ENCODE measurements around the gene DAPK1.

The DAPK1 gene

DNA sequence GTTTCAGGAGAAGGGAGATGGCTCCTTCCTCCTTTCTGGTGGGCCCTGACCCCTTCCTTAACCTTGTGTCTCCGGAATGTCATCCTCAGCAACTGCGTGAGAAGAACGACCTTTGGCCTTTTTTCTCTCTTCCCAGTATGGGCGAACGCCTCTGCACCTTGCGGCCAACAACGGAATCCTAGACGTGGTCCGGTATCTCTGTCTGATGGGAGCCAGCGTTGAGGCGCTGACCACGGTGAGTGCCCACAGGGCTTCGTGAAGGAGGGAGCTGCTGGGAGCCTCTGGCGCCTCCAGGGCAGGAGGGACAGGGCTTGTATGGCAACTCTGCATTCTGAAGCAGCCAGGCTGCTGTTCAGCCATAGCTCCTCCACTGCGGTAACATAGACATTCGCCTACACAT lies 160.2 kb downstream of the DAPK1 start:
- TF ChIP-seq, protein P1, sequence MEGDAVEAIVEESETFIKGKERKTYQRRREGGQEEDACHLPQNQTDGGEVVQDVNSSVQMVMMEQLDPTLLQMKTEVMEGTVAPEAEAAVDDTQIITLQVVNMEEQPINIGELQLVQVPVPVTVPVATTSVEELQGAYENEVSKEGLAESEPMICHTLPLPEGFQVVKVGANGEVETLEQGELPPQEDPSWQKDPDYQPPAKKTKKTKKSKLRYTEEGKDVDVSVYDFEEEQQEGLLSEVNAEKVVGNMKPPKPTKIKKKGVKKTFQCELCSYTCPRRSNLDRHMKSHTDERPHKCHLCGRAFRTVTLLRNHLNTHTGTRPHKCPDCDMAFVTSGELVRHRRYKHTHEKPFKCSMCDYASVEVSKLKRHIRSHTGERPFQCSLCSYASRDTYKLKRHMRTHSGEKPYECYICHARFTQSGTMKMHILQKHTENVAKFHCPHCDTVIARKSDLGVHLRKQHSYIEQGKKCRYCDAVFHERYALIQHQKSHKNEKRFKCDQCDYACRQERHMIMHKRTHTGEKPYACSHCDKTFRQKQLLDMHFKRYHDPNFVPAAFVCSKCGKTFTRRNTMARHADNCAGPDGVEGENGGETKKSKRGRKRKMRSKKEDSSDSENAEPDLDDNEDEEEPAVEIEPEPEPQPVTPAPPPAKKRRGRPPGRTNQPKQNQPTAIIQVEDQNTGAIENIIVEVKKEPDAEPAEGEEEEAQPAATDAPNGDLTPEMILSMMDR (IDR thresholded peaks at IDR 0.05; ENCODE audit: low read depth, low read length, missing control alignments) = no peak
- DNase-seq (ENCODE audit: extremely low read depth, low read depth) = no peak

DNA sequence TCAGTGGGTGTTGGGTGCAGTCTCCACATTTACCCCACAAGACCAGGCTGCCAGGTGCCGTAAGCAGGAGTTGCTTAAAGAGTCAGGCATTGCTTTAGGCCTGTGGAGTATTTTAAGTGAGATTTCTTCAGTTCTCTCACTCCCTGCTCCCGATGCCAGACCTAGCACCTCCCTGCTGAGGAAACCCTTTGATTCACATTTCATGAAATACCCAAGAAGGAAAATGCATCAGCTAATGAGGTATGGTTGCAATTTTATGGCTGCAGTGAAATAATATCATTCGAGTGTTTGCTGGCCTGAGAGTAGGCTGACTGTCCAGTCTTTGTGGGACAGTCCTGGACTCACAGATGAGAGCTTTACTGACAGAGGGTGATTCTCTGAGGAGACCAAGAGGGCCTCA lies 160.8 kb downstream of the DAPK1 start:
- TF ChIP-seq, protein P1 (IDR thresholded peaks at IDR 0.05; ENCODE audit: low read depth, low read length, missing control alignments) = no peak
- H3K4me3 ChIP-seq (replicated peaks; ENCODE audit: low read depth, low read length) = no peak overlapping the region
- no peak for DNase-seq (ENCODE audit: extremely low read depth, low read depth)

More for the DNA sequence above, 160.2 kb downstream of the DAPK1 start:
- H3K4me3 ChIP-seq (replicated peaks; ENCODE audit: low read depth, low read length) = no peak overlapping the region

DNA sequence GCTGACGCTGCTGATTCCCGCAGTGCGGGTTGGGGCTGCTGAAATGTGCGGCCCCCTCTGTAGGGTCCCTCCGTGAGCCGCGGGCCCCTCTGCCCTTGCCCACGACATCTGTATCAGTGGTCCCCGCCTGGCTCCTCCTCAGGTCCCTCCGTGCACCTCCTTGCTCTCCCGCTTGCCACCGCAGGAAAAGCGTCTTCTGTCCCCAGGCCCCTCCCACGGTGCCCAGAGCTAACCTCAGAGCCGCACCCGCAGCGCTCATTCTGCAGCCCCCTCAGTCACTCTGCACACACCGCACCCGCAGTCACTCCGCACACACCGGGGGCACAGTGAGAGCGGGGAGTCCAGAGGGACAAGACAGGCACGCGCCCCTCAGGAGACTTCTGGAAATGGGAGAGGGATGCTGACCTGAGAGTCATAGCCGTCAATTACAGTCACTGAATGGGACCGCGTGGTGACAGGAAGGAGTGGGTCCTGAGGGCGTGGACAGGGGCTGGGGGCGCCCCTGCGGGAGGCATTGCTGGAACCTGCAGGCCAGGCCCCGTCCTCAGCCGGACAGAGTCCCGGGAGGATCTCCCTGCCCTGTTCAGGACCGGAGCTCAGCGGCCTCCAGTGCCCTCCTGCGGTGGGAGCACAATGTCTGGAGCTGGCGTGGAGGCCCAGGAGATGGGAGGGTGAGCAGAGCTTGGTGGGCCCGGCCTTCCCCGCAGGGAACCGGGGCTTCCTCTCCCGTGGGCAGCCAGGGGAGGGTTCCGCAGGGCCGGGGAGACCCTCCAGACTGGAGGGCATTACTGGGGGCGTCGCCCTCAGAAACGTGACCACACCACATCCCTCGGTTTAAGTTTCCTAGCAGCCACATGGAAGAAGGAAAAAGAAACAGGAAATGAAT lies 162.1 kb downstream of the DAPK1 start:
- DNase-seq (ENCODE audit: extremely low read depth, low read depth) = no peak
- TF ChIP-seq, protein P1 (IDR thresholded peaks at IDR 0.05; ENCODE audit: low read depth, low read length, missing control alignments) = no peak

DNA sequence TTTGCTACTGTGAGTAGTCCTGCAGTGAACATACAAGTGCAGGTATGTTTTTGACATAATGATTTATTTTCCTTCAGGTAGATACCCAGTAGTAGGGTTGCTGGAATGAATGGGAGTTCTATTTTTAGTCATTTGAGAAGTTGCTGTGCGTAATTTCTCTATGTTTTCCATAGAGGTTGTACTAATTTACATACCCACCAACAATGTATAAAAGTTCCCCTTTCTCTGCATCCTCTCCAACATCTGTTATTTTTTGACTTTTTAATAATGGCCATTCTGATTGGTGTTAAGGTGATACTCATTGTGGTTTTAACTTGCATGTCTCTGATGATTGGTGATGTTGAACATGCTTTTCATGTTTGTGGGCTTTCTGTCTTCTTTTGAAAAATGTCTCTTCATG lies 163.6 kb downstream of the DAPK1 start:
- TF ChIP-seq, protein P1 (IDR thresholded peaks at IDR 0.05; ENCODE audit: low read depth, low read length, missing control alignments) = no peak
- no peak overlapping the region for H3K4me3 ChIP-seq (replicated peaks; ENCODE audit: low read depth, low read length)
- no peak for DNase-seq (ENCODE audit: extremely low read depth, low read depth)

More for the DNA sequence above, 162.1 kb downstream of the DAPK1 start:
- H3K4me3 ChIP-seq (replicated peaks; ENCODE audit: low read depth, low read length) = no peak overlapping the region

DNA sequence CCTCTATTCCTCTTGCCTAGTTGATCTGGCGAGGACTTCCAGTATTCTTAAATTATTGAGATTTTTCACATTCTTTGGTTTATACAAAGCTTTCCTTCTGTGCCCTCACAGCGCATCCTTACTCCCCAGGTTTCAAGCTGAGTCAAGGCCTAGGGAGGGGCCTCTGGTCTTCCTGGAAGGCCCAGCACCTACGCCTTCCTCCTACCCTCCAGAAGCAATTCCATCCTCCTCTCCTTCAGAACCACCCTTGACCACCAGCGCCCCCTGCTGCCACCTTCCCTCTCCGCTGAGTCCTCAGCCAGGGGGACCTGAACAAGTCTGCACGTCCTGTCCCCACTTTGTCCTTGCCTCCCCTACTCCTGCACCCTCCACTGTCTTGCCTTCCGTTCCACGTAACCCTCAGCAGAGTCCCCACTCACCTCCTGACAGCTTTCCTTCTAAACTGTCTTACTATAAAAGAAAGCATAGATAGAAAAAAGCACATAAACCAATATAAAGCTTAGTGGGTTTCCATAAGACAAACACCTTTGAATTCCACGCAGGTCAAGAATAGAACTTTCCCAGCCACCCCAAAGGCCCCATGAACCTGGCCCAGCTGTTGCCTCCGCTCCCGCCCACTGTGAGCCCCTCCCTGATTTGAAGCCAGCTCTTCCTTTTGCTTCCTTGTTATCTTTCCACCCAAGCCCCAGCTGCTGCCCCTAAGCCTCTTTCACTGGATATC lies 165.3 kb downstream of the DAPK1 start:
- DNase-seq (ENCODE audit: extremely low read depth, low read depth) = no peak
- H3K4me3 ChIP-seq (replicated peaks; ENCODE audit: low read depth, low read length) = no peak overlapping the region
- TF ChIP-seq, protein P1 (IDR thresholded peaks at IDR 0.05; ENCODE audit: low read depth, low read length, missing control alignments) = peak; percentile 91

DNA sequence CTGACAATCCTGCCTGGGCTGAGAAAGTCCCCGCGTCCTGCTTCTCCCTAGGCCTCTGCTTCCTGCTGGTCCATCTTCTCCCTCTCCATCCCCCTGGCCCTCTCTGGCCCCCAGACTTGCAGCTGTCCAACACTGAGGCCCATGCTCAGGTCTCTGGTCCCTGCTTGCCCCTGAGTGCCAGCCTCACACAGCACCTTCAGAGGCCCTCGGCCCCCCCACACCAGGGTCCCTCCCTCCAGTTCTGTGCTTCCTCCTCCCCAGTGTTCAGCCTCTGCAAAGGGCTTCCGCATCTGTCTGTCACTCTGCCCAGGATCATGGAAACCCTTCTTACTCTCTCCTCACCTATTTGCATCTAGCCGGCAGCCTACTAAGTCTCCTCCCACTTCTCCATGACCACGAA lies 165.9 kb downstream of the DAPK1 start:
- no peak overlapping the region for H3K4me3 ChIP-seq (replicated peaks; ENCODE audit: low read depth, low read length)
- no peak for DNase-seq (ENCODE audit: extremely low read depth, low read depth)
- TF ChIP-seq, protein P1 (IDR thresholded peaks at IDR 0.05; ENCODE audit: low read depth, low read length, missing control alignments) = no peak

Measured in HFF-Myc (cell line).